Kidney (tissue), 14 donors: Measurements from ENCODE around the gene PLCZ1. TPM values are rescaled to one million over a fixed set of nuclear protein-coding genes. Genes with fewer than 3 reads are reported as not detected.

Experiments used
- DNase-seq, 5 donors: peaks; one replicate each; pipeline ENCODE4 v3.0.0-alpha.2; 2013 to 2020
- FAIRE-seq: peaks from 2 replicates; lab custom pipeline; 2012; peaks lifted over from hg19 to GRCh38; lab: Jason Lieb, UNC
- H3K27ac ChIP-seq, 2 donors: one replicate each; pipeline ENCODE4 v1.7.0; 2013; ENCODE audit warnings: low read depth in 2 of 2, low read length in 2 of 2, inconsistent platforms in 1 of 2
- H3K27me3 ChIP-seq: one replicate; pipeline ENCODE4 v1.7.1; 2013; ENCODE audit warnings: low read length, inconsistent platforms; ENCODE audit not compliant: control insufficient read depth, insufficient read depth
- H3K36me3 ChIP-seq, 3 donors: one replicate each; pipeline versions ENCODE4 v1.7.0 to v1.7.1; 2013; ENCODE audit warnings: low read length in 3 of 3, control low read depth in 1 of 3, inconsistent platforms in 1 of 3; ENCODE audit not compliant: insufficient read depth in 3 of 3, control insufficient read depth in 2 of 3
- H3K4me1 ChIP-seq, 3 donors: one replicate each; pipeline versions ENCODE4 v1.7.0 to v1.7.1; 2013; ENCODE audit warnings: low read length in 3 of 3, inconsistent platforms in 1 of 3, low read depth in 1 of 3; ENCODE audit not compliant: control insufficient read depth in 2 of 3, insufficient read depth in 2 of 3
- H3K4me3 ChIP-seq, 3 donors: one replicate each; pipeline versions ENCODE4 v1.7.0 to v1.8.1; 2013; ENCODE audit warnings: low read length in 3 of 3, control low read depth in 1 of 3, inconsistent platforms in 1 of 3
- H3K9ac ChIP-seq, 3 donors: one replicate each; pipeline versions ENCODE4 v1.7.0 to v1.7.1; 2013; ENCODE audit warnings: low read length in 3 of 3, control low read depth in 1 of 3, inconsistent platforms in 1 of 3
- H3K9me3 ChIP-seq, 3 donors: one replicate each; pipeline versions ENCODE4 v1.7.0 to v1.7.1; 2013; ENCODE audit warnings: low read length in 3 of 3, control low read depth in 1 of 3, inconsistent platforms in 1 of 3; ENCODE audit not compliant: control insufficient read depth in 2 of 3, insufficient read depth in 1 of 3
- CTCF ChIP-seq: IDR thresholded peaks from 3 replicates; pipeline ENCODE4 v1.5.1; 2012; ENCODE audit warnings: mild to moderate bottlenecking, moderate library complexity, borderline replicate concordance; ENCODE audit not compliant: insufficient read depth; ENCODE audit errors: extremely low read depth
- intact Hi-C: fragments of 100-400 bp; cut with DNase I; formaldehyde crosslinking; loops from one replicate; pipeline ENCODE4 v1.11.1; 2022
- polyA plus RNA-seq: library from polyadenylated mRNA; stranded (reverse); fragments of 350-450 nt; fragmentation: Illumina TruSeq; extraction: RNeasy Lipid Tissue Mini Kit (QIAGEN cat#74804); gene quantifications from one replicate; pipeline ENCODE4 v1.2.3, GENCODE V29; 2014; ENCODE audit warnings: low read depth, low replicate concordance; ENCODE audit not compliant: insufficient read depth
- total RNA-seq: library from RNA; stranded (reverse); fragmentation: NEBNext Ultra II Directional; extraction: Animal tissue kit (Norgen Biotek cat#: 25700); gene quantifications from one replicate; pipeline ENCODE4 v1.2.1, GENCODE V29; 2021
- donor health status: control.
- donor health status: control.
- donor health status: control.
- donor health status: control.
- donor health status: control.
- donor health status: DM: yes; HTN: yes; CAD: no.
- donor health status: Normal renal cell carcinoma (clear cell type).

PLCZ1 gene
- total and polyA plus RNA-seq, 2 donors from 2014 or later = not detected

- intact Hi-C loops = no loop called here
- Histone ChIP-seq H3K27me3 (no peaks in the 10 kb centered on the region), H3K27ac (no peak overlapping the region), H3K4me1 (no peaks in the 10 kb centered on the region), H3K36me3 (no peaks in the 10 kb centered on the region), H3K9ac (no peak overlapping the region), H3K9me3 (no peaks in the 10 kb centered on the region), H3K4me3 (no peak overlapping the region)
- TF ChIP-seq CTCF = no peak
- FAIRE-seq (no peak), DNase-seq (no peak)
These were observed 47.2 kb downstream of the PLCZ1 start for GRCh38 chr12:18690653-18691052.

DNA sequence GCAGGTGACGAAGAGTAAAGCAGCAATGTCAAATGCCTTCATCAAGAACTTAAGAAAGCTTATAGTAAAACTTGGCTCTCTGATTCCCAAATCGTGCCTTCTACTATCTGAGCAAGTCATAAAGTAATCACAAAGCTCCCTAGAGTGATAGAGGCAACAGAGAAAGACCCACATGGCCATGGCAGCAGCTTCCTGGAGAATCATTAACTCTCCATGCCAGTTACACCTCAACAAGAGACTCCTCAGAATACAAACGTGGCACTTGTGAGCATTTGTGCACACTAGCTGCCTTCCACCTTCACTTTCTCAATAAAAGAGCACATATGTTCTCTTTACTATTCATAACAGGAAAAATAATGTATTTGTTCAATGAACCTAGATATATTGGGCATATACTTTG, 48.0 kb downstream of the PLCZ1 start:
- no peak for FAIRE-seq
- Histone ChIP-seq H3K36me3 (no peaks in the 10 kb centered on the region), H3K27ac (no peak overlapping the region), H3K27me3 (no peaks in the 10 kb centered on the region), H3K4me1 (no peaks in the 10 kb centered on the region), H3K4me3 (peak overlapping the region in 1 of 3 donors; percentile 27), H3K9me3 (no peaks in the 10 kb centered on the region), H3K9ac (no peak overlapping the region)
- intact Hi-C loops = no loop called here
- TF ChIP-seq CTCF = no peak
- DNase-seq = peak in 2 of 5 donors; percentile 8 to 26

GRCh38 chr12:18684430-18684829, 53.4 kb downstream of the PLCZ1 start:
- H3K36me3 ChIP-seq = no peaks in the 10 kb centered on the region
- FAIRE-seq (no peak), DNase-seq (no peak)
- intact Hi-C loops = no loop called here
- no peak overlapping the region for H3K27ac ChIP-seq
- H3K9ac ChIP-seq = no peak overlapping the region
- TF ChIP-seq CTCF = no peak
- H3K9me3 ChIP-seq = no peaks in the 10 kb centered on the region
- H3K4me3 ChIP-seq = no peak overlapping the region
- no peaks in the 10 kb centered on the region for H3K4me1 ChIP-seq
- H3K27me3 ChIP-seq = no peaks in the 10 kb centered on the region
